NCI-H2171 (cell line): ENCODE results near the gene PLEKHA7.
A peak's percentile ranks its signal among the peaks of the same experiment; 100 is the strongest.
"Not testable (repeated sequence)": the region's sequence is repeated elsewhere in the genome, so short reads cannot be mapped to it uniquely, and the experiment has no call there.

Source experiments
- DNase-seq: peaks from one replicate; lab custom pipeline; 2025; lab: John Stamatoyannopoulos, UW

Gene PLEKHA7

DNA sequence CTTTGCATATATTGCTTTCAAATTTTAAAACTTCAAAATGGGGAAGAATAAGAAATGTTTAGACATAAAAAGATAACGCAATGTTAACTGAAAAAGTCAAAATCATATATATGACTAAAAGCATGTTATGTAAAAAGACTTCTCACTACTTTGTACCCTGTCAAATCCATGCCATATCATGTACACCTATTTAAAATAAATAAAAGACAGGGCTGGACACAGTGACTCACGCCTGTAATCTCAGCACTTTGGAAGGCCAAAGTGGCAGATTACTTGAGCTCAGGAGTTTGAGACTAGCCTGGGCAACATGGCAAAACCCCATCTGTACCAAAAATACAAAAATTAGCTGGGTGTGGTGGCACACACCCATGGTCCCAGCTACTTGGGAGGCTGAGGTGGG, 109.5 kb downstream of the PLEKHA7 start:
- not testable (repeated sequence) for DNase-seq

DNA sequence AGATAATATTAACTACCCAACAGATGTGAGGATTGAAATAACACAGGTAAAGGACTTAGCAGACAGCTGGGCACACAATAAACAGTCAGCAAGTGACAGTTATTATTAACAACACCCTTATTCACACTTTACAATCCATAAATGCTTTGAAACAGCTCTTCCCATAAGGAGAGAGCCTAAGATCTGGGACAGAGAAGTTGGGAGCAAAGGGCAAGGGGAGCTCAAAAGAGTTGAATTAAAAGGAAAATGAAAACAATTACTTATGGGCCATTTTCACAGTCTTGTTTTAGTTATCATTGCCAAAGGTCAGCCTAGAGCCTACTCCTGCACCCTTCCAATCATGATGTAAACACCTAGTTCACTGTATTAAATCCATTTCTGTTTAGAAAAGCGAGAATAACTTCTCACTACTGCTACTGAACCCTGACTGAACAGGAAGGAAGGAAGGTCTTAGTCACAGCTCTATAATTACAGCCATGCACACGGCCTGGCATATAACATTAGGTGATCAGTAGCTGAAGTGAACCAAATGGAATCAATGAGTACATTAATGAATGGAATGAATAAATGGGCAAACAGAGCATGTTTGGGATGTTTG, 111.3 kb downstream of the PLEKHA7 start:
- DNase-seq, result no peak

DNA sequence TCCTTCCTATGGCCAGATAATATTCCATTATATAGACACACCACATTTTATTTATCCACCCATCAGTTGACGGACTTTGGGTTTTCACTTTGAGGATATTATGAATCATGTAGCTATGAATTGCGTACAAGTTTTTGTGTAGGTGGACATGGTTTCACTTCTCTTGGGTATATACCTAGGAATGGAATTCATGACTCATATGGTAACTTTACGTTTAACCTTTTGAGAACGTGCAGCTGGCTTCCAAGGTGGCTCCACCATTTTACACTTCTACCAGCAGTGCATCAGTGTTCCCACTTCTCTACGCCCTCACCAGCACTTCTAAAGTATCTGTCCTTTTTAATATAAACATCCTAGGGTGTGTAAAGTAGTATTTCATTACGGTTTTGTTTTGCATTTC, 112.0 kb downstream of the PLEKHA7 start:
- DNase-seq, result no peak

- no peak for DNase-seq
These were observed 113.7 kb downstream of the PLEKHA7 start for GRCh38 chr11:16900491-16900890.

DNA sequence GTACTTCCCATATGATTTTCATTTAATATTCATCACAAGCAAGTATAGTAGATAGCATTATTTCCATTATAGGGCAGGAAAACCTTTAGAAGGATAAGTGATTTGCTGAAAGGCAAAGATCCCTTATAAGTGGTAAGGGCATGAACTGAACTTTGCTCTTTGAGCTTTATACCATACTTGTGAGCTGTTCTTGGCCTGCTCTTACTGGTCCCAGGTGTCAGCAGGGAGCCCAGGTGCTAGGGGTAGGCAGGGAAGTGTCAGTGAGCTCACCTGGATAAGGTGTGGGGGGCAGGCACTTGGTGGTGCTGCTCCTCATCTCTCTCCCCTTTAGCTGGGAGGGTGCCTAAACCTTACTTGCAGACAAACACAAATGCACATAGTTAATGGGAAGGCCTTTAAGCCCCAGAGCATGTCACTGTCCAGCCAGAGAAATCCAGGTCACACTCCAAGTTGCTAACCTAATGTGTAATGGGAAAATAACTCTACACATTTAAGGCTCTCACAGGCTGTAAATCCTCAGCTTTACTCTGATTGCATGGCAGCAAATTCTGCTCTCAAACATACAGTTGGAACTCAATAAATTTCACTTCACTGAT, 114.4 kb downstream of the PLEKHA7 start:
- no peak for DNase-seq

GRCh38 chr11:16898274-16898985, 115.8 kb downstream of the PLEKHA7 start:
- no peak for DNase-seq

DNA sequence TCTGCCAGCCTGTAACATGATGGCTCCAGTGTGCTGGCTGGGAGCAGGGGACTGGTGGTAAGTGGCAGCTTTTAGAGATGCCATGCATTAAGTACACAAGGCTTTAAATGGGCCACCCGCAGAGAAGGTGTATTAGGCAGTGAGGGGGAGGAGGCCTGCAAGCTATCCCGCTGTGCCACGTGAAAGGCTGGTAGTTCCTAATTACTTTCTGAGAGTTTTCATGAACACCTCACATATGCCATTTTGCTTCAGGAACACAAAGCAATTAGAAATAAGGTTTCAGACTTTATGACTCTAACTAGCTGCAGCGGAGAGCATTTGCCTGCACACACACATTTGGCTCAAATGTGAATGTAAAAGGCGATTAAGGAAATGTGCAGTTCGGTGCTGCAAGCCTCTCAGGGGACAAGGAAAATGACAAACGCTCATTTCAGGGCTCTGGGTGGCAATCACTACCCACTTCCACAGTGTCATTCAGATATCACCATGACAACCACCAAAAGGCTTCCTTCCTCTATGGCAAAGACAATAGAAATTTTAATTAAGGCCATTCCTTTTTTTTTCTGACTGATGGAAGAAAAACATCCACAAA, 116.6 kb downstream of the PLEKHA7 start:
- DNase-seq, result peak; percentile 57

DNA sequence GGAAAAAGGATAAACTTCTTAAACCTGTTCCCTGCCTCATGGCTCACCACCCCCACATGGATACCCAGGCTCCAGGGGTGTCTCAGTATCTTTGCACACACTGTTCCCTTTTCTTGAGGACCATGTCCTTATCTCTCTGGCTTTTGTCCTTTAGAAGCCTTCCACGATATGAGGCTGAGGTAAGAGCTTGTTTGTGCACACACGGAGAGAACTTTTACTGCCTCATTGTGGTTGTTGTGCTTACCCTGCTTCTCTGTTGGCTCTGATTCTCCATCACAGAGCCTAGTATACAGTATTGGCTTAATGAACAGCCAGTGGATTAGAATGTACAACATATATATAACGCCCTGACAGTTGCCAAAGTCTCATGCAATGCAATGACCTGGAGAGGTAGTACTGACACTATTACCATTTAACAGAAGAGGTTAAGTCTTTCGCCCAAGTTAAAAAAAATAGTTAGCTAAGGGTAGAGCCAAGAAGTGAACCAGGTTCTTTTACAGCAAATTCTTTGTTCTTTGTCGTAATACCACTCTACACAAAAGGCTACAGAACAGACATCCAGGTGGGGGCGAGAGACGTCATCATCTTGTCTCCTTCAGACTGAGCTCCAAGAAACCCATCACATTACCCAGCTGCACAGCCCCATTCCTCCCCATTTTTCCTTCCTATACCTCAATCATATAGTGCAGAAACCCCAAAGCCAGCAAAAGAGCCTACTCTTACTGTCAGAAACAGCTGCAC, 117.3 kb downstream of the PLEKHA7 start:
- DNase-seq, result no peak

- no peak for DNase-seq
These were observed 118.9 kb downstream of the PLEKHA7 start for GRCh38 chr11:16895306-16895705.

- no peak for DNase-seq
These were observed 120.7 kb downstream of the PLEKHA7 start for GRCh38 chr11:16893456-16894066.

GRCh38 chr11:16891964-16892363, 122.2 kb downstream of the PLEKHA7 start:
- DNase-seq, result no peak

DNA sequence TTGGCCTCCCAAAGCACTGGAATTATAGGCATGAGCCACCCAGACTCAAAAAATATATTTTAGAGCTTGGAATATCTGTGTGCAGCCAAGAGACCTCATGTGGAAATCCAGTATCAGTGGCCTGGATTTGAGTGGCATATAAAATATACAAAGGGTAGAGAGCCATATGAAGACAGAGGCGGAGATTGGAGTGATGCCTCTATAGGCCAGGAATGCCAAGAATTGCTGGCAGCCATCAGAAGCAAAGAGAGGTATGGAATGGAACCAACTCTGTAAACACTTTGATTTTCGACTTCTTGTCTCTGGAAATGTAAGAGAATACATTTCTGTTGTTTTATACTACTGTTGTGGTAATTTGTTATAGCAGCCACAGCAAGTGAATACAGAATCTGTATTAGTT, 123.0 kb downstream of the PLEKHA7 start:
- DNase-seq, result no peak

GRCh38 chr11:16890442-16890841, 123.8 kb downstream of the PLEKHA7 start:
- no peak for DNase-seq

- no peak for DNase-seq
These were observed 124.3 kb downstream of the PLEKHA7 start for GRCh38 chr11:16889905-16890304.

DNA sequence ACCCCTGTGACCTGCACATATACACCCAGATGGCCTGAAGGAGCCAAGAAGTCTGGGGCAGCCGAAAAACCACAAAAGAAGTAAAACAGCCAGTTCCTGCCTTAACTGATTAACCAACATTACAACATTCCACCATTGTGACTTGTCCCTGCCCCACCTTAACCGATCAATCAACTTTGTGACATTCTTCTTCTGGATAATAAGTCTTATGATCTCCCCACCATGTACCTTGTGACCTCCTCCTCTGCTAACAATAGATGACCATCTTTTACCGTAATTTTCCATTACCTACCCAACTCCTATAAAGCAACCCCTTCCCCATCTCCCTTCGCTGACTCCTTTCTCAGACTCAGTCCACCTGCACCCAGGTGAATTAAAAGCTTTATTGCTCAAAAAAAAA, 125.2 kb downstream of the PLEKHA7 start:
- not testable (repeated sequence) for DNase-seq

DNA sequence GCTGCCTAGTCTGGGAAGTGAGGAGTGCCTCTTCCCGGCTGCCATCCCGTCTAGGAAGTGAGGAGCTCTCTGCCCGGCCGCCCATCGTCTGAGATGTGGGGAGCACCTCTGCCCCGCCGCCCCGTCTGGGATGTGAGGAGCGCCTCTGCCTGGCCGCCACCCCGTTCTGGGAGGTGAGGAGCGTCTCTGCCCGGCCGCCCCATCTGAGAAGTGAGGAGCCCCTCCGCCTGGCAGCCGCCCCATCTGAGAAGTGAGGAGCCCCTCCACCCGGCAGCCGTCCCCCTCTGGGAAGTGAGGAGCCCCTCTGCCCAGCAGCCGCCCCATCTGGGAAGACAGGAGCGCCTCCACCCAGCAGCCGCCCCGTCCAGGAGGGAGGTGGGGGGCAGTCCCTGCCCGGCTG, 126.3 kb downstream of the PLEKHA7 start:
- DNase-seq, result not testable (repeated sequence)

DNA sequence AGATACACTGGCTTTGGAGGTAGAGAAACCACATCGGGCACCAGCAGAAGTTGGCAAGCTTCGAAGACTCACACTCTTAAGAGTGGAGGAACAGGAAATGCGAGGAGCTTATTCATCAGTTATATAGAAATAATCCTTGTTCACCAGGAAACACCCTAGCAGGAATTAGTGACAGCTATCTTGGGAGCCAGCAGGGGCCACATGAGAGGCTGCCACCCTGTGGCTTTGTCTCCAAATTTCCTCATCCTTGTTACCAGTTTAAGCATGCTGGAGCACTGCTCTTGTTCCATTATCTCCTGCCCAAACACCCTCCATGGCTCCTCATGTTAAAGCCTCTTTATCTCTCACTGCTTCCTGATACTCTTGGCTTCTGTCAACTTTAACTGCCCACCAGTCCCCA, 131.0 kb downstream of the PLEKHA7 start:
- DNase-seq, result no peak

GRCh38 chr11:16881766-16882165, 132.4 kb downstream of the PLEKHA7 start:
- DNase-seq, result no peak

DNA sequence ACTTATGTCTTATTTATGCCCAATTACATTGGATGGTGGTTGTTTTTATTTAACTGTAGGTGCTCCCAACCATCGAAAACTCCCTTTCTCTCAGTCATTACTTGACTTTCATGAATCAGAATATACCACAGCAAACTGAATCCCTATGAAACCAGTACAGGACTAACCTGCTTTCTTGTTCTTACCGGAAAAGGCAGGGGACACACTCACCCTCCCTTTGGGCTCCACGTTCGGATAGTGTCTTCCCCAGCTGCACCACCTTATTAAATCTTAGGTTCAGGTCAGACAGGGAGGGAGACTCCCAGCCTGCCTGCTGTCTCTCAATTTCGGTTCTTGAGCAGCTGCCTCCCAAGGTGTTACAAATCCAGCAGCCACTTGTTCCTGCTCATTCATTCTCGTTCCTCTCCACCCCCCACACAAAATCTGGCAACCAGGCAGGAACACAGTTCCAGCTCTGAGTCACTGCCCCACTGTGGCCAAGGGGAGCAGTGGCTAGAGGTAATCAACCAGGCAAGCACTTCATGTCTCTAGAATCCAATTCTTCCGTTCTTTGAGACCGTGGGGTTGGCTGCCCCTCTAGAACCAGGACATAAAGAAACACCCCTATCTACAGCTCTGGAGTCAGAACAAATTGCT, 133.0 kb downstream of the PLEKHA7 start:
- DNase-seq, result no peak

- DNase-seq, result no peak
These were observed 133.9 kb downstream of the PLEKHA7 start for GRCh38 chr11:16880184-16880801.

DNA sequence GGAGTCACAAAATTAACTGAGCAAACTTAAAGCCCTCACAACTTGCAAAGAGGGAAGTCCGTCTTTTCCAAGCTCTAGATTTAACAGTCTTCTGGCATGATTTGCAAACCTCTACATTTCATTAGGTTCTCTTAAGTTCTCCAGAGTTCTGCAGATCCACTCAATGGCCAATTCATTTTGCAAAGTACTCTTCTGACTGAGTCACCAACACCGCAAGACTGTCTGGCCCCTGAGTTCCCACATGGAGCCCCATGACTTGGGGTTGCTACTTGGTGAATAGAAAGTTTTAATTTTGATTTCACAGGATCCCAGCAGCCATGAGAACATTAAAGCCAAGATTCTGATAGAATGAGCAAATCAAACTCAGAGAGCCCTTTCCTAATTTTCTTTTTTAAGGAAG, 134.5 kb downstream of the PLEKHA7 start:
- DNase-seq, result no peak
